Measurements from ENCODE around the gene CACNA1A.

The CACNA1A gene

GRCh38 chr19:13356686-13357280, 149.5 kb downstream of the CACNA1A start:
- H3K4me3 ChIP-seq (ENCODE audit: low read depth, low read length), result no peak overlapping the region
- TF ChIP-seq, protein P1, sequence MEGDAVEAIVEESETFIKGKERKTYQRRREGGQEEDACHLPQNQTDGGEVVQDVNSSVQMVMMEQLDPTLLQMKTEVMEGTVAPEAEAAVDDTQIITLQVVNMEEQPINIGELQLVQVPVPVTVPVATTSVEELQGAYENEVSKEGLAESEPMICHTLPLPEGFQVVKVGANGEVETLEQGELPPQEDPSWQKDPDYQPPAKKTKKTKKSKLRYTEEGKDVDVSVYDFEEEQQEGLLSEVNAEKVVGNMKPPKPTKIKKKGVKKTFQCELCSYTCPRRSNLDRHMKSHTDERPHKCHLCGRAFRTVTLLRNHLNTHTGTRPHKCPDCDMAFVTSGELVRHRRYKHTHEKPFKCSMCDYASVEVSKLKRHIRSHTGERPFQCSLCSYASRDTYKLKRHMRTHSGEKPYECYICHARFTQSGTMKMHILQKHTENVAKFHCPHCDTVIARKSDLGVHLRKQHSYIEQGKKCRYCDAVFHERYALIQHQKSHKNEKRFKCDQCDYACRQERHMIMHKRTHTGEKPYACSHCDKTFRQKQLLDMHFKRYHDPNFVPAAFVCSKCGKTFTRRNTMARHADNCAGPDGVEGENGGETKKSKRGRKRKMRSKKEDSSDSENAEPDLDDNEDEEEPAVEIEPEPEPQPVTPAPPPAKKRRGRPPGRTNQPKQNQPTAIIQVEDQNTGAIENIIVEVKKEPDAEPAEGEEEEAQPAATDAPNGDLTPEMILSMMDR (conservative IDR thresholded peaks at IDR 0.05; ENCODE audit: low read depth, low read length), result no peak
- DNase-seq (ENCODE audit: low read depth), result no peak

DNA sequence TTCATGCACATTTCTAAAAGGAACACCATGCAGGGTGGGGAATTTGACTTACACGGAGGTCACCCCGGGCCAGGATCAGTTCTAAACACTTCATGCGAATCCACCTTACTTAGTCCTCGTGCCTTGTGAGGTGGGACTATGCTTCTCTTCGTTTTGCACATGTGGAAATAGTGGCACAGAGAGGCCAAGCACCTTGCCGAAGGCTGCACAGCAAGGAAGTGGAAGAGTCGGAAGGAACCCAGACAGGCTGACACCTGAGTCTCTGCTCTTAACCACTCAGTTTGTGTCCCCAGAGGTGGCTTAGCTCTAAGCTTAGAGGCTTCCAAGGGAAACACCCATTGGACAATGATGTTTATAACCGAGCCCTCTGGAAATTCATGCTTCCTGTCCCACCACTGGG, 150.1 kb downstream of the CACNA1A start:
- TF ChIP-seq, protein P1 (conservative IDR thresholded peaks at IDR 0.05; ENCODE audit: low read depth, low read length), result no peak
- no peak for DNase-seq (ENCODE audit: low read depth)
- no peak overlapping the region for H3K4me3 ChIP-seq (ENCODE audit: low read depth, low read length)

DNA sequence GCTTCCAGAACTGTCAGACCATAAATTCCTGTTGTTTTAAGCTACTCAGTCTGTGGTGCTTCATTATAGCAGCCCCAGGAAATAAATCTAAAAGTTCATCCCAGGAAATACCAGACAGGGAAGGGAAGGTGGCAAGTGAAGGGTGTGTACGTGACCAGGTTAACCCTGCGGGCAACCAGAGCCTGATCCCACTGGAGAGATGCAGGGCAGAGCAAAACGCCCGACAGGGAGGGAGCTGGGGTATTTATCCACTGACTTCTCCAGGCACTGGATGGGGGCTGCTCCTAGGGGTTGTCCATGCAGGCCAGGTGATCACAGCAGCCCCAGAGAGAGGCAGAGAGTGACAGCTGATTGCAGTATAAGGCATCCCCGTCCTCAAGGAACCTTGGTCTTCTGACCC, 150.9 kb downstream of the CACNA1A start:
- no peak overlapping the region for H3K4me3 ChIP-seq (ENCODE audit: low read depth, low read length)
- DNase-seq (ENCODE audit: low read depth), result no peak
- TF ChIP-seq, protein P1 (conservative IDR thresholded peaks at IDR 0.05; ENCODE audit: low read depth, low read length), result no peak

GRCh38 chr19:13353625-13354024, 152.7 kb downstream of the CACNA1A start:
- no peak for DNase-seq (ENCODE audit: low read depth)
- TF ChIP-seq, protein P1 (conservative IDR thresholded peaks at IDR 0.05; ENCODE audit: low read depth, low read length), result no peak
- no peak overlapping the region for H3K4me3 ChIP-seq (ENCODE audit: low read depth, low read length)

DNA sequence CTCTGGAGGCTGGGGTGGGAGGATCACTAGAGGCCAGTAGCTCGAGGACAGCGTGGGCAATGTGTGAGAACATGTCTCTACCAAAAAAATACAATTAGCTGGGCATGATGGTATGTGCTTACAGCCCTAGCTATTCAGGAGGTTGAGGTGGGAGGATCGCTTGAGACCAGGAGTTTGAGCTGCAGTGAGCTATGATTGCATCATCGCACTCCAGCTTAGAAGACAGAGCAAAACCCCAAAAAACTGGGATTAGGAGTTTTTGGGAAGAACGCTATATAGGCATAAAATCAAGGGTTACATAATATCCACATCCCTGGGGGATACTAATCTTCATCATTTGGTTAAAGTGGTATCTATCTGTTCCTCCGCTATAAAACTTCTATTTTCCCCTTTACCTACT, 155.5 kb downstream of the CACNA1A start:
- DNase-seq (ENCODE audit: low read depth), result no peak
- TF ChIP-seq, protein P1 (conservative IDR thresholded peaks at IDR 0.05; ENCODE audit: low read depth, low read length), result no peak
- H3K4me3 ChIP-seq (ENCODE audit: low read depth, low read length), result no peak overlapping the region

- TF ChIP-seq, protein P1 (conservative IDR thresholded peaks at IDR 0.05; ENCODE audit: low read depth, low read length), result no peak
- DNase-seq (ENCODE audit: low read depth), result no peak
- H3K4me3 ChIP-seq (ENCODE audit: low read depth, low read length), result no peak overlapping the region
These were observed 156.2 kb downstream of the CACNA1A start for GRCh38 chr19:13350072-13350471.

- DNase-seq (ENCODE audit: low read depth), result no peak
- TF ChIP-seq, protein P1 (conservative IDR thresholded peaks at IDR 0.05; ENCODE audit: low read depth, low read length), result no peak
- no peak overlapping the region for H3K4me3 ChIP-seq (ENCODE audit: low read depth, low read length)
These were observed 158.9 kb downstream of the CACNA1A start for GRCh38 chr19:13347367-13347766.

All from choroid plexus epithelial cell (primary cell).